Right lung (tissue), 5 donors: ENCODE results near the gene HMBS. TPM values are rescaled to one million over a fixed set of nuclear protein-coding genes. Genes with fewer than 3 reads are reported as not detected.

ENCODE experiments used
- DNase-seq, 2 donors: peaks; one replicate each; pipeline ENCODE4 v3.0.0-alpha.2; 2013
- polyA plus RNA-seq, 5 donors: library from polyadenylated mRNA; unstranded; fragments of 120-200 nt; gene quantifications; one replicate each; pipeline versions ENCODE4 v1.2.1 to v1.2.3, GENCODE V29; 2013; ENCODE audit warnings: inconsistent platforms in 1 of 5, low replicate concordance in 1 of 5; ENCODE audit not compliant: insufficient read length in 5 of 5, insufficient read depth in 1 of 5

The HMBS gene
- polyA plus RNA-seq, 5 donors: 21.9 to 33.8 (median 25.8) TPM

- no peak for DNase-seq
Observed at GRCh38 chr11:119065369-119065768, 19.3 kb upstream of the HMBS start.

GRCh38 chr11:119067371-119068222 is 17.1 kb upstream of the HMBS start, which contains the start of gene VPS11:
Gene VPS11, plus strand, starts transcription at chr11:119067818. Its CDS starts 6 bp downstream, at chr11:119067824.
- DNase-seq: peak; percentile 94 to 96

- DNase-seq: no peak
Observed at GRCh38 chr11:119077839-119078238, 6.8 kb upstream of the HMBS start.

- no peak for DNase-seq
Observed at GRCh38 chr11:119078675-119079420, 5.8 kb upstream of the HMBS start.

- DNase-seq: no peak
Observed at GRCh38 chr11:119081682-119082260, 2.9 kb upstream of the HMBS start.

- no peak for DNase-seq
Observed at GRCh38 chr11:119085437-119085847, 761 bp downstream of the HMBS start.

GRCh38 chr11:119087123-119087522 is 2.4 kb downstream of the HMBS start:
- DNase-seq: peak in 1 of 2 donors; percentile 36

GRCh38 chr11:119087747-119088241 is 3.1 kb downstream of the HMBS start:
- DNase-seq: no peak

GRCh38 chr11:119088406-119088805 is 3.7 kb downstream of the HMBS start:
- no peak for DNase-seq

GRCh38 chr11:119089319-119089718 is 4.6 kb downstream of the HMBS start:
- DNase-seq: no peak

GRCh38 chr11:119091178-119091577 is 6.5 kb downstream of the HMBS start:
- DNase-seq: peak in 1 of 2 donors; percentile 50

- no peak for DNase-seq
Observed at GRCh38 chr11:119091966-119092879, 7.5 kb downstream of the HMBS start.

- no peak for DNase-seq
Observed at GRCh38 chr11:119092880-119093842, 8.5 kb downstream of the HMBS start.

GRCh38 chr11:119093942-119094815 is 9.5 kb downstream of the HMBS start:
- no peak for DNase-seq

GRCh38 chr11:119094816-119095065 is 10.1 kb downstream of the HMBS start:
- DNase-seq: peak; percentile 75 to 80

GRCh38 chr11:119095066-119095880 is 10.6 kb downstream of the HMBS start:
- DNase-seq: peak; percentile 99

- DNase-seq: no peak
Observed at GRCh38 chr11:119099711-119100110, 15.0 kb downstream of the HMBS start.
